Esophagus squamous epithelium (tissue), 5 donors: ENCODE results near the gene RNF187. TPM values are rescaled to one million over a fixed set of nuclear protein-coding genes. Genes with fewer than 3 reads are reported as not detected.

Source experiments
- DNase-seq: peaks from one replicate; lab custom pipeline; 2025; lab: John Stamatoyannopoulos, UW
- H3K27ac ChIP-seq, 4 donors: fragments of 200-600 bp; sonication (generic); one replicate each; pipeline ENCODE4 v1.5.1; 2016 to 2019; ENCODE audit warnings: mild to moderate bottlenecking in 1 of 4
- H3K27me3 ChIP-seq, 4 donors: fragments of 200-600 bp; sonication (generic); 1 replicate in 3 of 4; 2 replicates in 1 of 4; pipeline versions ENCODE4 v1.5.1 to v1.6.0; 2017 to 2021; ENCODE audit warnings: antibody characterized with exemption in 1 of 4
- H3K36me3 ChIP-seq, 3 donors: fragments of 200-600 bp; sonication (generic); one replicate each; pipeline ENCODE4 v1.5.1; 2016 to 2019
- H3K4me1 ChIP-seq, 3 donors: fragments of 200-600 bp; sonication (generic); one replicate each; pipeline ENCODE4 v1.5.1; 2017 to 2019
- H3K4me3 ChIP-seq, 4 donors: fragments of 200-600 bp; sonication (generic); 1 replicate in 3 of 4; 2 replicates in 1 of 4; pipeline ENCODE4 v1.5.1; 2016 to 2019; ENCODE audit warnings: mild to moderate bottlenecking in 2 of 4, moderate library complexity in 1 of 4
- H3K9me3 ChIP-seq, 3 donors: fragments of 200-600 bp; sonication (generic); one replicate each; pipeline ENCODE4 v1.5.1; 2016 to 2019
- POLR2A ChIP-seq, 4 donors: fragments of 450-650 bp; IDR thresholded peaks; one replicate each; pipeline ENCODE4 v1.6.1; 2017; ENCODE audit warnings: antibody characterized with exemption in 4 of 4, mild to moderate bottlenecking in 4 of 4, moderate library complexity in 3 of 4
- WGBS, 2 donors: methylation state at CpG; one replicate each; pipeline ENCODE4 v1.1.5; 2018; 5-methylcytosine and 5-hydroxymethylcytosine counted together
- intact Hi-C: fragments of 100-400 bp; cut with DNase I; formaldehyde crosslinking; loops from one replicate; pipeline ENCODE4 v1.15.0; 2022
- total RNA-seq, 4 donors: library from RNA; depleted of rRNA; stranded (reverse); fragments of >200 nt; gene quantifications; one replicate each; pipeline ENCODE4 v1.1.0, GENCODE V29; 2016
- TF ChIP-seq, protein P1 (sequence below), 6 experiments: fragments of 450-650 bp in 4 of 6; fragments of 200-600 bp in 2 of 6; sonication (generic) in 2 of 6; IDR thresholded peaks; one replicate each; pipeline ENCODE4 v1.5.1; 2016 to 2019; ENCODE audit warnings: antibody characterized with exemption in 6 of 6, mild to moderate bottlenecking in 4 of 6, moderate library complexity in 4 of 6
- donor health status: DM: yes; HTN: yes; CAD: no.

RNF187 gene
- total RNA-seq, 4 donors from 2014 or later = 33.4 to 74.7 (median 60.0) TPM

DNA sequence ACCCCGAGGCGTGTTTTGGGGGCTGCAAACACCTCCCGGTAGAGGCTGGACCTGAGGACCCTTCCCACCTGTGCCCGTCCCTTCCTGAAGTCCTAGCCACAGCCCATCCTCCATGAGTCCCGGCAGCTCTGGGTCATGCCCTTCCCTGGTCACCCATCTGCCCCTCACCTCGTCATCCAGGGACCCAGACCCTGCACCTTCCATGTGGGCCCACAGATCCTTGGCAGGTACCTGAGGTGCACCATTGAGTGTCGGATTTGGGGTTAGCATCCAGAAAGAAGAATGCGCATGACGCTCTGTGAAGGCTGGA lies 6.8 kb downstream of the RNF187 start:
- H3K4me3 ChIP-seq = no peak overlapping the region
- 60 to 88% methylated on average over 3 to 9 of the region's 9 CpGs for WGBS, 2 donors
- no peaks in the 10 kb centered on the region for H3K27me3 ChIP-seq
- no peak overlapping the region for H3K27ac ChIP-seq
- no peaks in the 10 kb centered on the region for H3K9me3 ChIP-seq
- peaks cover 3 to 20% (median 9%) of the 10 kb centered on the region in 3 donors for H3K4me1 ChIP-seq
- H3K36me3 ChIP-seq = peaks cover 23 to 87% (median 32%) of the 10 kb centered on the region in 3 donors
- TF ChIP-seq POLR2A (IDR thresholded peaks at IDR 0.05) = no peak
- TF ChIP-seq, protein P1, sequence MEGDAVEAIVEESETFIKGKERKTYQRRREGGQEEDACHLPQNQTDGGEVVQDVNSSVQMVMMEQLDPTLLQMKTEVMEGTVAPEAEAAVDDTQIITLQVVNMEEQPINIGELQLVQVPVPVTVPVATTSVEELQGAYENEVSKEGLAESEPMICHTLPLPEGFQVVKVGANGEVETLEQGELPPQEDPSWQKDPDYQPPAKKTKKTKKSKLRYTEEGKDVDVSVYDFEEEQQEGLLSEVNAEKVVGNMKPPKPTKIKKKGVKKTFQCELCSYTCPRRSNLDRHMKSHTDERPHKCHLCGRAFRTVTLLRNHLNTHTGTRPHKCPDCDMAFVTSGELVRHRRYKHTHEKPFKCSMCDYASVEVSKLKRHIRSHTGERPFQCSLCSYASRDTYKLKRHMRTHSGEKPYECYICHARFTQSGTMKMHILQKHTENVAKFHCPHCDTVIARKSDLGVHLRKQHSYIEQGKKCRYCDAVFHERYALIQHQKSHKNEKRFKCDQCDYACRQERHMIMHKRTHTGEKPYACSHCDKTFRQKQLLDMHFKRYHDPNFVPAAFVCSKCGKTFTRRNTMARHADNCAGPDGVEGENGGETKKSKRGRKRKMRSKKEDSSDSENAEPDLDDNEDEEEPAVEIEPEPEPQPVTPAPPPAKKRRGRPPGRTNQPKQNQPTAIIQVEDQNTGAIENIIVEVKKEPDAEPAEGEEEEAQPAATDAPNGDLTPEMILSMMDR (IDR thresholded peaks at IDR 0.05) = no peak
- intact Hi-C loops = no loop called here
- DNase-seq = no peak

DNA sequence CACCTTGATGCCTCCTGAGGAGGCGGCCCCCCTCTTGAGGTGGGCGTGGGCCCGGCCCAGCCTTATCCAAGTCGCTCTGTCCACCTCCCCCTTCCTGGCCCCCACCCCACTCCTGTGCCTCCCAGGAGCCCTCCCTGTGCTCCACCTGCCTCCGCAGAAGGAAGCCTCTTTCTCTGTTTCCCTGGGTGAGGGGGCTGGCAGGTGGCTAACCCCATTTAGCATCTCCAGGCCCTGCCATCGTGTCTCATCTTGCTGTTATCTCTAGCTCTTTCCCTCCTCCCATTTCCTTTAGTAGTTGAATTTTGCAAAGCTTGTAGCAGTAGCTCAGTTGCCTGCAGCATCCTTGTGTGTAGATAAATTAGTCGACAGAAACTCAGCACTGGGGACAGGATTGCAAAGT lies 7.2 kb downstream of the RNF187 start:
- intact Hi-C loops = no loop called here
- no peak for DNase-seq
- H3K36me3 ChIP-seq = peaks cover 23 to 87% (median 32%) of the 10 kb centered on the region in 3 donors
- TF ChIP-seq POLR2A (IDR thresholded peaks at IDR 0.05) = no peak
- TF ChIP-seq, protein P1 (IDR thresholded peaks at IDR 0.05) = no peak
- no peaks in the 10 kb centered on the region for H3K27me3 ChIP-seq
- H3K27ac ChIP-seq = no peak overlapping the region
- H3K4me3 ChIP-seq = no peak overlapping the region
- H3K9me3 ChIP-seq = no peaks in the 10 kb centered on the region
- H3K4me1 ChIP-seq = peaks cover 0 to 16% (median 5%) of the 10 kb centered on the region in 3 donors
- 67 to 77% methylated on average over 5 to 6 of the region's 7 CpGs for WGBS, 2 donors

- 80 to 83% methylated on average over 9 to 12 of the region's 15 CpGs for WGBS, 2 donors
- Histone ChIP-seq H3K4me3 (no peak overlapping the region), H3K36me3 (peaks cover 22 to 81% (median 32%) of the 10 kb centered on the region in 3 donors), H3K27me3 (no peaks in the 10 kb centered on the region), H3K27ac (no peak overlapping the region), H3K9me3 (no peaks in the 10 kb centered on the region), H3K4me1 (peaks cover 0 to 8% (median 5%) of the 10 kb centered on the region in 3 donors)
- intact Hi-C loops = no loop called here
- TF ChIP-seq POLR2A (IDR thresholded peaks at IDR 0.05) = no peak
- TF ChIP-seq, protein P1 (IDR thresholded peaks at IDR 0.05) = no peak
- DNase-seq = no peak
These were observed 8.0 kb downstream of the RNF187 start for GRCh38 chr1:228494970-228495853.

DNA sequence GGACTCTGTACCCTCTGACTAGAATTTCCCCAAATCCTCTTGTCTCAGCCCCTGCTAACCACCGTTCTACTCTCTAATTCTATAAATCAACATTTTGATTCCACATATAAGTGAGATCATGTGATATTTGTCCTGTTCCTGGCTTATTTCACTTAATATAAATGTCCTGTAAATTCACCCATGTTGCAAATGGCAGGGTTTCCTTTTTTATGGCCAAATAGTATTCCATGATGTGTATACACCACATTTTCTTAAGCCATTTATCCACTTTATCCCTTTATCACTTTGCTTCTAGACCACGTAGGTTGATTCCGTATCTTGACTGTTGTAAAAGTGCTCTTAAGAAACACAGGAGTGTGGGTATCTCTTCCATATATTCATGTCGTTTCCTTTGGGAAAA lies 8.9 kb downstream of the RNF187 start:
- Histone ChIP-seq H3K4me1 (peaks cover under 1 to 9% (median 5%) of the 10 kb centered on the region in 3 donors), H3K9me3 (no peaks in the 10 kb centered on the region), H3K27me3 (no peaks in the 10 kb centered on the region), H3K27ac (no peak overlapping the region), H3K4me3 (no peak overlapping the region), H3K36me3 (peaks cover 19 to 72% (median 28%) of the 10 kb centered on the region in 3 donors)
- no peak for DNase-seq
- intact Hi-C loops = no loop called here
- WGBS, 2 donors = 90 to 97% methylated on average over 4 of the region's 4 CpGs
- TF ChIP-seq, protein P1 (IDR thresholded peaks at IDR 0.05) = no peak
- no peak for TF ChIP-seq POLR2A (IDR thresholded peaks at IDR 0.05)

GRCh38 chr1:228496494-228496893 lies 9.3 kb downstream of the RNF187 start:
- H3K4me1 ChIP-seq = peaks cover 3 to 13% (median 8%) of the 10 kb centered on the region in 3 donors
- no peak for DNase-seq
- TF ChIP-seq POLR2A (IDR thresholded peaks at IDR 0.05) = no peak
- TF ChIP-seq, protein P1 (IDR thresholded peaks at IDR 0.05) = no peak
- no peaks in the 10 kb centered on the region for H3K27me3 ChIP-seq
- H3K9me3 ChIP-seq = no peaks in the 10 kb centered on the region
- 49 to 54% methylated on average over 3 of the region's 3 CpGs for WGBS, 2 donors
- no peak overlapping the region for H3K27ac ChIP-seq
- no peak overlapping the region for H3K4me3 ChIP-seq
- H3K36me3 ChIP-seq = peaks cover 19 to 68% (median 28%) of the 10 kb centered on the region in 3 donors
- intact Hi-C loops = no loop called here
